ENCODE data around the gene ZNF579.
"Not testable (repeated sequence)": the region's sequence is repeated elsewhere in the genome, so short reads cannot be mapped to it uniquely, and the experiment has no call there.

Gene ZNF579

GRCh38 chr19:55536951-55537740 is 43.5 kb downstream of the ZNF579 start, which contains the start of gene SBK2:
SBK2 (minus strand) TSS chr19:55537133; CDS start chr19:55536294, 839 bp downstream.
- no peak for DNase-seq

GRCh38 chr19:55536366-55536765 is 44.3 kb downstream of the ZNF579 start:
- DNase-seq: no peak

GRCh38 chr19:55535965-55536350 is 44.7 kb downstream of the ZNF579 start:
- no peak for DNase-seq

GRCh38 chr19:55535173-55535964 is 45.3 kb downstream of the ZNF579 start:
- DNase-seq: no peak

- not testable (repeated sequence) for DNase-seq
These were observed 46.4 kb downstream of the ZNF579 start for GRCh38 chr19:55534280-55534679.

GRCh38 chr19:55530996-55531395 is 49.7 kb downstream of the ZNF579 start:
- no peak for DNase-seq

- no peak for DNase-seq
These were observed 50.9 kb downstream of the ZNF579 start for GRCh38 chr19:55529636-55530234.

GRCh38 chr19:55528030-55528803 is 52.4 kb downstream of the ZNF579 start:
- peak; percentile 44 for DNase-seq

GRCh38 chr19:55527197-55528029 is 53.2 kb downstream of the ZNF579 start:
- DNase-seq: no peak
